H1 (cell line): Measurements from ENCODE around the gene GPSM1. TPM values are rescaled to one million over a fixed set of nuclear protein-coding genes. Genes with fewer than 3 reads are reported as not detected.

Experiments
- CTCF ChIA-PET: fragments of 300-600 bp; sonication (Branson Sonifier 250); formaldehyde crosslinking; loops from one replicate; lab custom pipeline; 2021; ENCODE audit not compliant: partially characterized antibody; lab: Charles Lee
- POLR2A ChIA-PET: fragments of 300-600 bp; sonication (Branson Sonifier 250); formaldehyde crosslinking; loops from one replicate; lab custom pipeline; 2021; ENCODE audit warnings: inconsistent platforms; ENCODE audit not compliant: partially characterized antibody; lab: Charles Lee
- DNase-seq, 2 experiments: peaks; one replicate each; pipeline versions ENCODE4 v3.0.0 to v3.0.0-alpha.2; 2010 to 2022; ENCODE audit warnings: low spot score in 2 of 2, low read depth in 1 of 2, mixed read lengths in 1 of 2
- FAIRE-seq: peaks from 2 replicates; lab custom pipeline; 2011; peaks lifted over from hg19 to GRCh38; lab: Jason Lieb, UNC
- H2AFZ ChIP-seq: 2 replicates; pipeline ENCODE4 v1.8.1; 2012; ENCODE audit warnings: low read length, inconsistent platforms
- H2AK5ac ChIP-seq: 2 replicates; pipeline ENCODE4 v1.6.1; 2013; ENCODE audit warnings: low read depth, low read length
- H2BK120ac ChIP-seq: replicated peaks from 2 replicates; pipeline ENCODE3; 2013; ENCODE audit warnings: low read depth, low read length, inconsistent platforms
- H2BK12ac ChIP-seq: 2 replicates; pipeline ENCODE4 v1.6.1; 2013; ENCODE audit warnings: low read depth, low read length
- H2BK15ac ChIP-seq: 2 replicates; pipeline ENCODE4 v1.6.1; 2013; ENCODE audit warnings: low read length
- H2BK20ac ChIP-seq: 2 replicates; pipeline ENCODE4 v1.6.1; 2013; ENCODE audit warnings: low read length
- H2BK5ac ChIP-seq: 2 replicates; pipeline ENCODE4 v1.6.1; 2013; ENCODE audit warnings: low read depth, low read length
- H3K14ac ChIP-seq: 2 replicates; pipeline ENCODE4 v1.6.1; 2013; ENCODE audit warnings: inconsistent platforms; ENCODE audit not compliant: insufficient read length
- H3K18ac ChIP-seq: 2 replicates; pipeline ENCODE4 v1.6.1; 2013; ENCODE audit warnings: low read length; ENCODE audit errors: extremely low read depth
- H3K23ac ChIP-seq: 2 replicates; pipeline ENCODE4 v1.6.1; 2013; ENCODE audit warnings: inconsistent platforms; ENCODE audit not compliant: insufficient read length
- H3K23me2 ChIP-seq: 2 replicates; pipeline ENCODE4 v1.6.1; 2013; ENCODE audit warnings: low read depth, low read length
- H3K27ac ChIP-seq: 2 replicates; pipeline ENCODE4 v1.6.1; 2011; ENCODE audit warnings: low read depth, low read length, inconsistent platforms
- H3K27me3 ChIP-seq, 4 experiments: replicated peaks in 1 of 4; 1 replicate in 1 of 4; 2 replicates in 3 of 4; pipeline versions ENCODE4 v1.6.1 to v1.8.1; 2011 to 2013; ENCODE audit warnings: low read length in 3 of 4, mild to moderate bottlenecking in 3 of 4, inconsistent platforms in 2 of 4, mixed read lengths in 2 of 4, moderate library complexity in 1 of 4; ENCODE audit not compliant: control insufficient read depth in 3 of 4, insufficient read depth in 3 of 4; ENCODE audit errors: extremely low read depth in 1 of 4
- H3K36me3 ChIP-seq, 4 experiments: 2 replicates each; pipeline versions ENCODE4 v1.6.1 to v1.8.1; 2011 to 2013; ENCODE audit warnings: mild to moderate bottlenecking in 4 of 4, low read length in 3 of 4, moderate library complexity in 2 of 4, control low read depth in 1 of 4, inconsistent platforms in 1 of 4; ENCODE audit not compliant: insufficient read depth in 4 of 4, control insufficient read depth in 2 of 4
- H3K4ac ChIP-seq: replicated peaks from 2 replicates; pipeline ENCODE3; 2013; ENCODE audit warnings: low read length, low read depth, mixed read lengths, inconsistent platforms; ENCODE audit not compliant: insufficient read length
- H3K4me1 ChIP-seq, 4 experiments: replicated peaks in 1 of 4; 1 replicate in 1 of 4; 2 replicates in 3 of 4; pipeline versions ENCODE4 v1.6.1 to v1.8.1; 2011 to 2013; ENCODE audit warnings: low read length in 3 of 4, inconsistent platforms in 2 of 4, mixed read lengths in 1 of 4; ENCODE audit not compliant: insufficient read depth in 4 of 4, control insufficient read depth in 3 of 4
- H3K4me2 ChIP-seq, 2 experiments: 2 replicates each; pipeline versions ENCODE4 v1.6.1 to v1.8.1; 2011 to 2013; ENCODE audit warnings: low read depth in 2 of 2, low read length in 2 of 2, control low read depth in 1 of 2, inconsistent platforms in 1 of 2, mild to moderate bottlenecking in 1 of 2; ENCODE audit not compliant: insufficient read depth in 1 of 2
- H3K4me3 ChIP-seq, 4 experiments: fragments of 200-600, 300-600 bp in 1 of 4; sonication (generic), shearing (Covaris generic), sonication (Bioruptor Twin) in 1 of 4; 2 replicates each; pipeline versions ENCODE4 v1.5.1 to v1.8.1; 2011 to 2016; ENCODE audit warnings: low read length in 4 of 4, low read depth in 3 of 4, control low read depth in 2 of 4, inconsistent platforms in 2 of 4, mild to moderate bottlenecking in 2 of 4, mixed read lengths in 1 of 4, moderate library complexity in 1 of 4; ENCODE audit not compliant: insufficient read depth in 2 of 4; ENCODE audit errors: extremely low read depth in 1 of 4
- H3K56ac ChIP-seq: replicated peaks from 2 replicates; pipeline ENCODE3; 2013; ENCODE audit warnings: low read depth, mild to moderate bottlenecking, mixed read lengths, low read length, inconsistent platforms; ENCODE audit not compliant: insufficient read length
- H3K79me1 ChIP-seq: 2 replicates; pipeline ENCODE4 v1.6.1; 2013; ENCODE audit warnings: low read depth, low read length, control low read depth
- H3K79me2 ChIP-seq, 2 experiments: 2 replicates each; pipeline versions ENCODE4 v1.6.1 to v1.8.1; 2012 to 2013; ENCODE audit warnings: low read length in 2 of 2, mild to moderate bottlenecking in 2 of 2, inconsistent platforms in 1 of 2; ENCODE audit not compliant: insufficient read depth in 2 of 2, control insufficient read depth in 1 of 2
- H3K9ac ChIP-seq, 4 experiments: replicated peaks in 1 of 4; 1 replicate in 1 of 4; 2 replicates in 3 of 4; pipeline versions ENCODE4 v1.6.1 to v1.8.1; 2011 to 2013; ENCODE audit warnings: low read depth in 3 of 4, low read length in 3 of 4, control low read depth in 2 of 4, mild to moderate bottlenecking in 2 of 4, moderate library complexity in 2 of 4, inconsistent platforms in 1 of 4; ENCODE audit errors: extremely low read depth in 1 of 4
- H3K9me3 ChIP-seq, 2 experiments: 2 replicates each; pipeline versions ENCODE4 v1.6.1 to v1.8.1; 2012 to 2013; ENCODE audit warnings: mild to moderate bottlenecking in 2 of 2, moderate library complexity in 2 of 2, control low read depth in 1 of 2, inconsistent platforms in 1 of 2, low read depth in 1 of 2, low read length in 1 of 2, mixed read lengths in 1 of 2; ENCODE audit not compliant: insufficient read depth in 2 of 2
- H4K20me1 ChIP-seq, 2 experiments: replicated peaks in 1 of 2; 2 replicates each; pipeline versions ENCODE3 to v1.8.1; 2011 to 2013; ENCODE audit warnings: inconsistent platforms in 2 of 2, low read length in 2 of 2, mild to moderate bottlenecking in 1 of 2; ENCODE audit not compliant: insufficient read depth in 2 of 2, control insufficient read depth in 1 of 2
- H4K5ac ChIP-seq: 2 replicates; pipeline ENCODE4 v1.6.1; 2013; ENCODE audit warnings: low read length, low read depth, mixed read lengths, inconsistent platforms; ENCODE audit not compliant: insufficient read length
- H4K8ac ChIP-seq: 2 replicates; pipeline ENCODE4 v1.8.0; 2013; ENCODE audit warnings: mild to moderate bottlenecking, moderate library complexity, low read length, inconsistent platforms; ENCODE audit not compliant: insufficient read depth; ENCODE audit errors: extremely low read depth
- H4K91ac ChIP-seq: replicated peaks from 2 replicates; pipeline ENCODE3; 2013; ENCODE audit warnings: low read length, mixed read lengths, inconsistent platforms; ENCODE audit not compliant: insufficient read length
- ATF3 ChIP-seq: IDR thresholded peaks from 2 replicates; pipeline ENCODE4 v1.6.1; 2011; ENCODE audit warnings: low read depth, mild to moderate bottlenecking, low read length; ENCODE audit not compliant: insufficient read depth
- CTCF ChIP-seq, 3 experiments: IDR thresholded peaks; 1 replicate in 2 of 3; 2 replicates in 1 of 3; pipeline versions ENCODE4 v1.5.1 to v1.6.1; 2011; ENCODE audit warnings: low read length in 3 of 3, mild to moderate bottlenecking in 3 of 3, inconsistent platforms in 2 of 3, low read depth in 1 of 3, moderate library complexity in 1 of 3; ENCODE audit not compliant: insufficient read depth in 1 of 3; ENCODE audit errors: control extremely low read depth in 1 of 3
- PHF8 ChIP-seq: fragments of 200-600 bp; sonication (generic); conservative IDR thresholded peaks from 2 replicates; pipeline ENCODE4 v1.7.1; 2012; ENCODE audit warnings: low read depth, mild to moderate bottlenecking, inconsistent platforms, low read length, moderate library complexity
- POLR2AphosphoS5 ChIP-seq: IDR thresholded peaks from 2 replicates; pipeline ENCODE4 v1.6.1; 2011; ENCODE audit warnings: low read depth, low read length
- SP4 ChIP-seq: IDR thresholded peaks from 2 replicates; pipeline ENCODE4 v1.6.1; 2012; ENCODE audit warnings: low read length, inconsistent platforms
- WGBS, 2 experiments: shearing (Covaris generic) in 1 of 2; methylation state at CpG; one replicate each; pipeline versions ENCODE4 v1.1.6 to v1.1.7; 2013 to 2015; ENCODE audit warnings: low lambda C conversion rate in 2 of 2, mixed read lengths in 2 of 2, inconsistent platforms in 1 of 2, low coverage in 1 of 2, missing lambda C conversion rate in 1 of 2; ENCODE audit not compliant: insufficient replicate concordance in 2 of 2, insufficient coverage in 1 of 2, insufficient read length in 1 of 2; ENCODE audit errors: extremely low coverage in 1 of 2, missing lambda C conversion rate in 1 of 2; 5-methylcytosine and 5-hydroxymethylcytosine counted together
- polyA plus RNA-seq, 7 experiments: library from polyadenylated mRNA; depleted of rRNA in 3 of 7; stranded (reverse) in 5 of 7; unstranded in 2 of 7; fragments of >200 nt in 5 of 7; fragments of 200-250 nt in 2 of 7; gene quantifications; 1 replicate in 5 of 7; 2 replicates in 1 of 7; 4 replicates in 1 of 7; pipeline versions ENCODE4 v1.2.1 to v1.2.3, GENCODE V29; 2011 to 2013; ENCODE audit warnings: missing spikeins in 2 of 7, mixed read lengths in 2 of 7
- total RNA-seq: library from RNA; stranded (reverse); fragmentation: NEBNext Ultra II Directional; extraction: Animal tissue kit (Norgen Biotek cat#: 25700); gene quantifications from 2 replicates; pipeline ENCODE4 v1.2.1, GENCODE V29; 2021

Gene GPSM1
- total and polyA plus RNA-seq, 2 of the 8 experiments (the other 6 are each of a cell fraction or from before 2014, with no cell fraction given), result 12.8 to 18.0 TPM

DNA sequence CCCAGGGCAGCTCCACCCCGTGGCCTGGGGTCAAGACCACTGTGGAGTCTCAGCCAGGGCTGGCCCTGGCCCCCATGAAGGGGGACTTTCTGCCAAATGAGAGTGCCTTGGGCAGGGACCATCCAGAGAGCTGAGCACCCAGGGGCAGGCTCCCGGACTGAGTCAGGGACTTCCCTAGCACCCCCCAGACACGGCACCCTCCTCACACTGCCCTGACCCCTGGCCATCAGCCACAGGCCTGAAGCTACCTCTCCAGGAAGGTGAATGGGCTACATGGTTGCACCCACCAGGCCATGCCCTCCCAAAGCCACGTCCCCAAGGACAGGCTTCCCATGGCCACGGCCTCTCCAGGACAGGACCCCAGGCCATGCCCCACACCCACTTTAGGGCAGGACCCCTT, 32.9 kb upstream of the GPSM1 start:
- no peaks in the 10 kb centered on the region for H3K79me2 ChIP-seq
- H3K18ac ChIP-seq, result no peak overlapping the region
- H3K56ac ChIP-seq, result no peak overlapping the region
- ChIA-PET CTCF (interaction anchor here (2.1 kb wide), 1 partner anchor 10 kb away, joined by 10 read pairs; no protein-coding TSS in a partner anchor), POLR2A (interaction anchor here (0.6 kb wide), 1 partner anchor 122 kb away, joined by 3 read pairs; no protein-coding TSS in a partner anchor)
- H3K14ac ChIP-seq, result no peak overlapping the region
- no peak overlapping the region; the same call in 1 of the 2 replicates for H2BK15ac ChIP-seq
- peaks cover 11% of the 10 kb centered on the region; the same call in 1 of the 2 replicates for H3K23me2 ChIP-seq
- no peak overlapping the region for H3K9ac ChIP-seq
- H4K20me1 ChIP-seq, result peaks cover 0 to 15% of the 10 kb centered on the region in 2 experiments
- no peaks in the 10 kb centered on the region for H3K27me3 ChIP-seq
- H3K4ac ChIP-seq, result no peak overlapping the region
- H2AK5ac ChIP-seq, result 0 out of 2 replicates have a peak overlapping the region, but pooled peaks have one; percentile 40
- TF ChIP-seq ATF3 (no peak), PHF8 (no peak), POLR2AphosphoS5 (no peak), SP4 (no peak), CTCF (IDR thresholded peaks at IDR 0.05; ENCODE audit: control extremely low read depth in 1 of 3, insufficient read depth in 1 of 3, low read depth in 1 of 3, low read length in 3 of 3) (no peak)
- H2BK5ac ChIP-seq, result no peak overlapping the region
- no peaks in the 10 kb centered on the region; a peak in 1 of 8 replicates for H3K36me3 ChIP-seq
- H3K4me3 ChIP-seq, result no peak overlapping the region
- H3K4me2 ChIP-seq, result no peak overlapping the region
- no peak overlapping the region for H3K23ac ChIP-seq
- H2BK120ac ChIP-seq, result no peak overlapping the region
- WGBS, 2 experiments, result 80% methylated on average over 4 of the region's 5 CpGs; no CpG with 5 or more reads in 1 of the 2 experiments
- H3K9me3 ChIP-seq, result peaks cover 4 to 10% of the 10 kb centered on the region in 2 experiments; a peak in 2 of 4 replicates
- FAIRE-seq, result no peak
- no peaks in the 10 kb centered on the region for H3K79me1 ChIP-seq
- no peak overlapping the region for H3K27ac ChIP-seq
- no peak overlapping the region for H2AFZ ChIP-seq
- no peak for DNase-seq
- H4K91ac ChIP-seq, result no peak overlapping the region
- H2BK20ac ChIP-seq, result no peak overlapping the region
- no peak overlapping the region for H4K8ac ChIP-seq
- no peak overlapping the region for H4K5ac ChIP-seq
- peak overlapping the region; percentile 88; the same call in 1 of the 2 replicates for H2BK12ac ChIP-seq
- H3K4me1 ChIP-seq, result no peaks in the 10 kb centered on the region
